SU-DHL-6 (cell line): ENCODE data around the gene CAMK2D.

Experiments
- H2AFZ ChIP-seq: fragments of 200-600 bp; sonication (generic); 2 replicates; pipeline ENCODE4 v1.6.1; 2014; ENCODE audit warnings: low read depth, mild to moderate bottlenecking, moderate library complexity, mixed read lengths, antibody characterized with exemption, low read length; ENCODE audit not compliant: severe bottlenecking
- H3F3A ChIP-seq: fragments of 200-600 bp; shearing (Covaris generic); 2 replicates; pipeline ENCODE4 v1.6.0; 2016; ENCODE audit warnings: antibody characterized with exemption, mild to moderate bottlenecking; ENCODE audit not compliant: insufficient read depth
- H3K27ac ChIP-seq: fragments of 200-600 bp; sonication (generic); 2 replicates; pipeline ENCODE4 v1.5.1; 2016; ENCODE audit warnings: low read depth, mild to moderate bottlenecking, low read length, moderate library complexity, mixed read lengths
- H3K27me3 ChIP-seq: fragments of 200-600 bp; sonication (generic), shearing (Covaris generic); 2 replicates; pipeline ENCODE4 v1.6.0; 2014; ENCODE audit warnings: mild to moderate bottlenecking, low read length
- H3K36me3 ChIP-seq: fragments of 200-600 bp; sonication (generic); 2 replicates; pipeline ENCODE4 v1.6.1; 2014; ENCODE audit warnings: mild to moderate bottlenecking, low read length, mixed read lengths
- H3K4me2 ChIP-seq: fragments of 300-600, 200-600 bp; shearing (Covaris generic), sonication (generic); 2 replicates; pipeline ENCODE4 v1.6.0; 2014; ENCODE audit warnings: low read length, low read depth, mild to moderate bottlenecking; ENCODE audit not compliant: poor library complexity, severe bottlenecking
- H3K4me3 ChIP-seq: fragments of 200-600 bp; sonication (generic); 2 replicates; pipeline ENCODE4 v1.5.1; 2014; ENCODE audit warnings: antibody characterized with exemption, low read length, mild to moderate bottlenecking, mixed read lengths; ENCODE audit not compliant: insufficient read depth, poor library complexity, severe bottlenecking
- H3K79me2 ChIP-seq: fragments of 200-600 bp; sonication (generic); 2 replicates; pipeline ENCODE4 v1.6.1; 2014; ENCODE audit warnings: mild to moderate bottlenecking, low read length, moderate library complexity; ENCODE audit not compliant: insufficient read depth
- H3K9ac ChIP-seq: fragments of 200-600 bp; sonication (generic); 2 replicates; pipeline ENCODE4 v1.7.0; 2014; ENCODE audit warnings: mild to moderate bottlenecking, low read length
- H3K9me2 ChIP-seq: fragments of 200-600 bp; sonication (generic); replicated peaks from 2 replicates; pipeline ENCODE4 v1.6.1; 2014; ENCODE audit warnings: low read length; ENCODE audit not compliant: insufficient read depth
- H3K9me3 ChIP-seq: fragments of 200-600 bp; sonication (generic); 2 replicates; pipeline ENCODE4 v1.6.1; 2014; ENCODE audit warnings: low read length, mixed read lengths; ENCODE audit not compliant: insufficient read depth
- H4K20me1 ChIP-seq: fragments of 200-600 bp; sonication (generic); 2 replicates; pipeline ENCODE4 v1.6.1; 2014; ENCODE audit warnings: low read depth, mild to moderate bottlenecking, antibody characterized with exemption, low read length, moderate library complexity, mixed read lengths
- CTCF ChIP-seq: fragments of 200-600 bp; sonication (generic); IDR thresholded peaks from one replicate; pipeline ENCODE4 v1.5.1; 2017; ENCODE audit warnings: antibody characterized with exemption, mild to moderate bottlenecking, low read length, moderate library complexity; ENCODE audit not compliant: insufficient read depth, poor library complexity, severe bottlenecking
- EZH2phosphoT487 ChIP-seq: fragments of 200-600 bp; sonication (generic), shearing (Covaris generic); conservative IDR thresholded peaks from 2 replicates; pipeline ENCODE4 v1.6.1; 2018; ENCODE audit warnings: mild to moderate bottlenecking, antibody characterized with exemption, low read length, moderate library complexity, mixed read lengths

The CAMK2D gene

DNA sequence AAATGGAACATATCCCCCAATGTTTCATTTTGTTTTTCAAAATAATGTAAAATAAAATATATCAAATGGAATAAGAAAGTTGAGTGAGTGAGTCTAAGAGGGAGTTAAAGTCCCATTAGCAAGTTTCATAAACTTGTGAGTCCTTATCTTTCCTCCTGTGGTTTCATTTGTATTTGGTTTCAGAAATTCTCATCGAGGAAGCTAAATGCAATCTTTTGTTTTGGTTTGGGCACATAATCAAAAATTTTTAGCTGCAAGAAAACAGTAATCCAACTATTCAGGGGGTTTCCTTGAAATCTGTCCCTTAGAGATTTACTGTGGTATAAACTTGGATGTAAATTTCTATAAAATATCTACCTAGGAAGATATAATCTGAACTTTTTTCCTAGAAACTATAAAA lies 124.2 kb downstream of the CAMK2D start:
- H3F3A ChIP-seq = peaks cover 33% of the 10 kb centered on the region
- H3K79me2 ChIP-seq = peaks cover 5% of the 10 kb centered on the region; the same call in 1 of the 2 replicates
- no peak overlapping the region for H3K9ac ChIP-seq
- H3K9me3 ChIP-seq = no peaks in the 10 kb centered on the region
- H2AFZ ChIP-seq = no peak overlapping the region
- no peaks in the 10 kb centered on the region for H3K36me3 ChIP-seq
- TF ChIP-seq EZH2phosphoT487 (no peak), CTCF (no peak)
- H3K4me2 ChIP-seq = peak overlapping the region; percentile 66
- no peaks in the 10 kb centered on the region for H3K27me3 ChIP-seq
- H3K27ac ChIP-seq = peak overlapping the region; percentile 87
- H4K20me1 ChIP-seq = no peaks in the 10 kb centered on the region
- no peaks in the 10 kb centered on the region for H3K9me2 ChIP-seq
- H3K4me3 ChIP-seq = no peak overlapping the region

- no peaks in the 10 kb centered on the region for H3K9me3 ChIP-seq
- no peaks in the 10 kb centered on the region for H4K20me1 ChIP-seq
- peak overlapping the region; percentile 87 for H3K27ac ChIP-seq
- H3K9ac ChIP-seq = peak overlapping the region; percentile 21
- no peak for TF ChIP-seq EZH2phosphoT487
- TF ChIP-seq CTCF = no peak
- peak overlapping the region; percentile 66 for H3K4me2 ChIP-seq
- H2AFZ ChIP-seq = no peak overlapping the region
- no peaks in the 10 kb centered on the region for H3K36me3 ChIP-seq
- peaks cover 5% of the 10 kb centered on the region; the same call in 1 of the 2 replicates for H3K79me2 ChIP-seq
- peak overlapping the region; percentile 39 for H3K4me3 ChIP-seq
- peaks cover 33% of the 10 kb centered on the region for H3F3A ChIP-seq
- H3K9me2 ChIP-seq = no peaks in the 10 kb centered on the region
- no peaks in the 10 kb centered on the region for H3K27me3 ChIP-seq
Measured at GRCh38 chr4:113636877-113637276, 124.7 kb downstream of the CAMK2D start.

- Histone ChIP-seq H3K79me2 (peaks cover 5% of the 10 kb centered on the region; the same call in 1 of the 2 replicates), H3K27me3 (no peaks in the 10 kb centered on the region), H3K27ac (peak overlapping the region; percentile 87), H3K4me2 (peak overlapping the region; percentile 66), H2AFZ (no peak overlapping the region), H4K20me1 (no peaks in the 10 kb centered on the region), H3F3A (peaks cover 33% of the 10 kb centered on the region), H3K4me3 (peak overlapping the region; percentile 39), H3K9ac (peak overlapping the region; percentile 21), H3K9me2 (no peaks in the 10 kb centered on the region), H3K36me3 (no peaks in the 10 kb centered on the region), H3K9me3 (no peaks in the 10 kb centered on the region)
- peak; percentile 18 for TF ChIP-seq CTCF
- TF ChIP-seq EZH2phosphoT487 = no peak
Measured at GRCh38 chr4:113636438-113636818, 125.1 kb downstream of the CAMK2D start.
